Bronchial epithelial cell (primary cell): ENCODE data around the gene SMIM14. TPM values are rescaled to one million over a fixed set of nuclear protein-coding genes. Genes with fewer than 3 reads are reported as not detected.

ENCODE experiments used
- DNase-seq: peaks from one replicate; pipeline ENCODE4 v3.0.0-alpha.2; 2010; ENCODE audit warnings: low read depth
- FAIRE-seq: peaks from 2 replicates; lab custom pipeline; 2011; peaks lifted over from hg19 to GRCh38; lab: Jason Lieb, UNC
- H3K27me3 ChIP-seq: 2 replicates; pipeline ENCODE4 v1.5.1; 2011; ENCODE audit warnings: low read length; ENCODE audit not compliant: control insufficient read depth, insufficient read depth
- H3K36me3 ChIP-seq: 2 replicates; pipeline ENCODE4 v1.5.1; 2011; ENCODE audit warnings: low read length; ENCODE audit not compliant: control insufficient read depth, insufficient read depth
- H3K4me3 ChIP-seq: 2 replicates; pipeline ENCODE4 v1.5.1; 2011; ENCODE audit warnings: mild to moderate bottlenecking, low read depth, low read length, control low read depth
- total RNA-seq: library from RNA; depleted of rRNA; stranded (reverse); fragments of >200 nt; gene quantifications from 2 replicates; pipeline ENCODE4 v1.2.1, GENCODE V29; 2014
- TF ChIP-seq, protein P1 (sequence below): IDR thresholded peaks from 2 replicates; pipeline ENCODE4 v1.5.1; 2011; ENCODE audit warnings: mild to moderate bottlenecking, moderate library complexity, low read length, control low read depth, inconsistent platforms; ENCODE audit not compliant: insufficient read depth, severe bottlenecking

SMIM14 gene
- total RNA-seq, 1 donor from 2014 or later: 21.1 TPM

DNA sequence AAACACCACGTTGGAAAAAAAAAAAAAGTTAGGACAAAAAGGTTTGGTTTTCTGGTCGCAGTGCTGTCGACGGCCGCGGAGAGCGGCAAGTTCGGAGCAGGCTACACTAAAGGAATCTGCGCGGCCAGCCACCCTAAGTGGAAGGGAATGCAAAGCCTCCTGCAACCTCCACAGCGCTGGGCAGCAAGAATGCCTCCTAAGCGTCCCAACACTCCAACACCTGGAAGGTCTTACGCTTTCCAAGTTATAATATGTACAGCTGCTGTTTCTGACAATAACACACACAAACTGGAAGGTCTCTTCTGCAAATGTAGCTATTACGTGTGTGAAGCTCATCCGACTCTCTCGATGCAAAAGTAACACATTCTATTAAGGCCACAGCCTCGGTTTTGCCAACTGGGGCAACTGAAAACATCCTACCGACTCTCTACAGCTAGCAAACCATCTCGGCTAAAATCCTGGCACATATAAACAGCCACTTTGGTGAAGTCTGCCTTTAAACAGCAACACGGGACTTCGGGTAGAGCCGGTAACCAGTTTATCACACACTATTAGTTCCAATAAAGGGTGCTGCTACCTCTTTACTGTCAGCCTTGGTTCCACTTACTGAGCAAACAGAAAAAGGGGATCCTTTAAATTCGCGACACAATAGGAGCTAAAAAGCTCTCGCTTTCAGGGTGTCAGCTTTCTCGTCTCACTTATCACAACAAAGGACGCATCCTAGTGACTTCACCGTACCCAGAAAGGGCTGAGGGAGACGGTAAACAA, 895 bp downstream of the SMIM14 start:
- Histone ChIP-seq H3K4me3 (peak overlapping the region; percentile 92), H3K27me3 (no peaks in the 10 kb centered on the region), H3K36me3 (no peaks in the 10 kb centered on the region)
- DNase-seq: peak; percentile 58
- no peak for FAIRE-seq
- TF ChIP-seq, protein P1, sequence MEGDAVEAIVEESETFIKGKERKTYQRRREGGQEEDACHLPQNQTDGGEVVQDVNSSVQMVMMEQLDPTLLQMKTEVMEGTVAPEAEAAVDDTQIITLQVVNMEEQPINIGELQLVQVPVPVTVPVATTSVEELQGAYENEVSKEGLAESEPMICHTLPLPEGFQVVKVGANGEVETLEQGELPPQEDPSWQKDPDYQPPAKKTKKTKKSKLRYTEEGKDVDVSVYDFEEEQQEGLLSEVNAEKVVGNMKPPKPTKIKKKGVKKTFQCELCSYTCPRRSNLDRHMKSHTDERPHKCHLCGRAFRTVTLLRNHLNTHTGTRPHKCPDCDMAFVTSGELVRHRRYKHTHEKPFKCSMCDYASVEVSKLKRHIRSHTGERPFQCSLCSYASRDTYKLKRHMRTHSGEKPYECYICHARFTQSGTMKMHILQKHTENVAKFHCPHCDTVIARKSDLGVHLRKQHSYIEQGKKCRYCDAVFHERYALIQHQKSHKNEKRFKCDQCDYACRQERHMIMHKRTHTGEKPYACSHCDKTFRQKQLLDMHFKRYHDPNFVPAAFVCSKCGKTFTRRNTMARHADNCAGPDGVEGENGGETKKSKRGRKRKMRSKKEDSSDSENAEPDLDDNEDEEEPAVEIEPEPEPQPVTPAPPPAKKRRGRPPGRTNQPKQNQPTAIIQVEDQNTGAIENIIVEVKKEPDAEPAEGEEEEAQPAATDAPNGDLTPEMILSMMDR: no peak

DNA sequence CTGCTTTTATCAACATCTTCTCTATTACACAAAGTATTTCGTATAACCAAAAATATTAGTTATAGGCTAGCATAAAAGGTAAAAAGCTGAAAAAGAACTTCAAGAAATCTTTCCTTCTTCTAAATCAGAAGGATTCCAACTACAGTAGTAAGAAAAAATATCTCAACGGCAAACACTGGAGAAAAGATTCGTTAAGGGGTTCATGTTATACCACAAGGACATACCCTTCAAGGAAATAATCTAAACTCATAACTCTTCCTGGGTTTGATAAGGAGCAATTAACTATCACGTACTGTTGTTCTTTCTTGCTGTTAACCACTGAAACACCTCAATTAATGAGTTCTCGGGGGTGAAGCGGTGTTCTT, 1.5 kb downstream of the SMIM14 start:
- no peaks in the 10 kb centered on the region for H3K36me3 ChIP-seq
- TF ChIP-seq, protein P1: no peak
- no peaks in the 10 kb centered on the region for H3K27me3 ChIP-seq
- DNase-seq (no peak), FAIRE-seq (no peak)
- H3K4me3 ChIP-seq: peak overlapping the region; percentile 92

DNA sequence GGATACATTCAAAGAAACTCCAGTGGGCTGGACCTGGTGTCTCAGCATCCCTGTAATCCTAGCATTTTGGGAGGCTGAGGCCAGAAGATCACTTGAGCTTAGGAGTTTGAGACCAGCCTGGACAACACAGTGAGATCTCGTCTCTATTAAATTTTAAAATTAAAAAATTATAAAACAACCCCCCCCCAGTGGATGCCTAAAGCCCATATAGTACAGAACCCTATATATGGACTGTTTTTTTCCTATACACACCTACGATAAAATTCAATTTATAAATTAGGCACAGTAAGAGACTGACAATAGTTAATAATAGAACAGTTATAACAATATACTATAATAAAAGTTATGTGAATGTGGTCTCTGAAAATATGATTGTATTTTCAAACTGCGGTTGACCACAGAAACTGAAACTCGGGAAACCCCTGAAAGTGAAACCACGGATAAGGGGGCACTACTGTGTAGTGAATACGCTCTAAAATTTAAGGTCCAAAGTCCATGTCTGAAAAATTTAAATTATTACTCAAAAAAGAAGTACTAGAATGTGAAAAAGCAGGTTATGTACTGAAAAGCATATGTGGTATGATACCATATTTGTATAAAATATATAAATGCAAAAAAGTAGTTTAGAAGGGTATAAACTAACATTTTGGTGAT, 2.0 kb downstream of the SMIM14 start:
- TF ChIP-seq, protein P1: no peak
- Histone ChIP-seq H3K27me3 (no peaks in the 10 kb centered on the region), H3K36me3 (no peaks in the 10 kb centered on the region), H3K4me3 (peak overlapping the region; percentile 92)
- no peak for FAIRE-seq
- DNase-seq: peak; percentile 44

DNA sequence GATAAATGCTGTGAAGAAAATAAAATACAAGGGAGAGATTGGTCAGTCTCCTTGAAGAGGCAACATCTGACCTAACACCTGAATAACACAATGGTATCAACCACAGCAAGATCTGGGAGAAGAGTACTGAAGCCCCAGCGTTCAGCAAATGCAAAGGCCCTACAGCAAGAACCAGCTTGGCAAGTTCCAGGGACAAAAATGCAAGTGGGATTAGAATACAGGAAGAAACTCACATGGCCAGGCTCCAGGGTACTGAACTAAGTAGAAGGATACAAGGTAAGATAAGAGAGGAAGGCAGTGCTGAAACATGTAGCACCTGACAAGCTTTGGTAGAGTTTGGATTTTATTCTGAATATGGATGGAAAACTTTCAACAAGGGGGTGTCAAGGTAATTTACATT, 3.6 kb downstream of the SMIM14 start:
- no peak for FAIRE-seq
- no peak overlapping the region for H3K4me3 ChIP-seq

DNA sequence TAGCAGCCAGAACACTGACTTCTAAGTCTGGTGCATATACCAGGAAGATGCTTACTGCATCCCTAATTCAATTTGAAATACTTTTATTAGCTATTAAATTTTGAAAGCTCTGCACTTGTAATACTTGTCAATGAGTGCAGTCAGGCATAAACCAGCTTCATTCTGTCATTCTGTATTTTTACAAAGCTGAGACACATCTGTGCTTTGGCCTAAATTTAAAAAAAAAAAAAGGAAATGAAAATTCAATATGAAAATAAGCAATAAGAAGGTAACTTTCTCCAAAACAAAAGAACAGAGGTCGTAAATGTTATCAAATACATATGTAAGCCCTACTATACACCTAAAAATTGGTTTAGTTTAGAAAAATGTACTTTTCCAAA, 7.0 kb downstream of the SMIM14 start:
- no peaks in the 10 kb centered on the region for H3K27me3 ChIP-seq
- no peaks in the 10 kb centered on the region for H3K36me3 ChIP-seq
- TF ChIP-seq, protein P1: no peak
- DNase-seq (no peak), FAIRE-seq (no peak)
- no peak overlapping the region for H3K4me3 ChIP-seq

More for the DNA sequence above, 3.6 kb downstream of the SMIM14 start:
- TF ChIP-seq, protein P1: no peak
- no peaks in the 10 kb centered on the region for H3K27me3 ChIP-seq
- no peaks in the 10 kb centered on the region for H3K36me3 ChIP-seq
- DNase-seq: peak; percentile 65
